Aorta (tissue), 5 donors: Measurements from ENCODE around the gene EMD. TPM values are rescaled to one million over a fixed set of nuclear protein-coding genes. Genes with fewer than 3 reads are reported as not detected.

Source experiments
- ATAC-seq: fragments of 200-7000 bp; cut with Tn5 transposase; one replicate; pipeline ENCODE4 v1.9.1; 2022; ENCODE audit warnings: moderate library complexity; ENCODE audit not compliant: low FRiP score
- DNase-seq, 2 donors: peaks; one replicate each; pipeline ENCODE4 v3.0.0-alpha.2; 2020
- H3K27ac ChIP-seq, 2 donors: one replicate each; pipeline ENCODE4 v1.5.1; 2013; ENCODE audit warnings: low read length in 2 of 2, mild to moderate bottlenecking in 2 of 2, moderate library complexity in 2 of 2, control low read depth in 1 of 2, inconsistent platforms in 1 of 2, low read depth in 1 of 2
- H3K27me3 ChIP-seq, 2 donors: one replicate each; pipeline ENCODE4 v1.6.1; 2013; ENCODE audit warnings: control low read depth in 1 of 2, low read length in 1 of 2, mild to moderate bottlenecking in 1 of 2, moderate library complexity in 1 of 2; ENCODE audit not compliant: insufficient read depth in 2 of 2, control insufficient read depth in 1 of 2
- H3K36me3 ChIP-seq, 2 donors: one replicate each; pipeline ENCODE4 v1.6.1; 2013; ENCODE audit warnings: control low read depth in 1 of 2, low read length in 1 of 2, mild to moderate bottlenecking in 1 of 2; ENCODE audit not compliant: insufficient read depth in 2 of 2, control insufficient read depth in 1 of 2
- H3K4me1 ChIP-seq, 2 donors: one replicate each; pipeline ENCODE4 v1.6.1; 2013; ENCODE audit warnings: low read length in 2 of 2, control low read depth in 1 of 2, mild to moderate bottlenecking in 1 of 2, moderate library complexity in 1 of 2; ENCODE audit not compliant: insufficient read depth in 2 of 2, control insufficient read depth in 1 of 2
- H3K4me3 ChIP-seq, 2 donors: one replicate each; pipeline ENCODE4 v1.5.1; 2013; ENCODE audit warnings: low read length in 2 of 2, control low read depth in 1 of 2, mild to moderate bottlenecking in 1 of 2
- H3K9me3 ChIP-seq: one replicate; pipeline ENCODE4 v1.6.1; 2013; ENCODE audit warnings: mild to moderate bottlenecking, low read length; ENCODE audit not compliant: control insufficient read depth
- WGBS, 2 donors: extraction: QIAGEN DNeasy Blood & Tissue Kit; methylation state at CpG; one replicate each; pipeline ENCODE4 v1.1.7; 2013; 5-methylcytosine and 5-hydroxymethylcytosine counted together
- intact Hi-C, 2 donors: fragments of 100-400 bp; cut with DNase I; formaldehyde crosslinking; loops; one replicate each; pipeline versions ENCODE4 v1.14.2 to v1.15.0; 2022
- polyA plus RNA-seq, 2 donors: library from polyadenylated mRNA; stranded (reverse); fragments of 200-250 nt; gene quantifications; one replicate each; pipeline ENCODE4 v1.2.3, GENCODE V29; 2013
- total RNA-seq, 2 donors: library from RNA; stranded (reverse); fragmentation: NEBNext Ultra II Directional; extraction: Animal tissue kit (Norgen Biotek cat#: 25700); gene quantifications; one replicate each; pipeline ENCODE4 v1.2.1, GENCODE V29; 2021
- donor health status: healthy with polysubstance abuse.
- donor health status: Bipolar disorder and iron deficiency.
- donor health status: DM: no; HTN: no; CAD: no.
- donor health status: DM: no; HTN: no; CAD: no.
- donor health status: DM: yes; HTN: yes; CAD: no.

The EMD gene
- total and polyA plus RNA-seq, 4 donors, result 49.9 to 157 (median 85.4) TPM

DNA sequence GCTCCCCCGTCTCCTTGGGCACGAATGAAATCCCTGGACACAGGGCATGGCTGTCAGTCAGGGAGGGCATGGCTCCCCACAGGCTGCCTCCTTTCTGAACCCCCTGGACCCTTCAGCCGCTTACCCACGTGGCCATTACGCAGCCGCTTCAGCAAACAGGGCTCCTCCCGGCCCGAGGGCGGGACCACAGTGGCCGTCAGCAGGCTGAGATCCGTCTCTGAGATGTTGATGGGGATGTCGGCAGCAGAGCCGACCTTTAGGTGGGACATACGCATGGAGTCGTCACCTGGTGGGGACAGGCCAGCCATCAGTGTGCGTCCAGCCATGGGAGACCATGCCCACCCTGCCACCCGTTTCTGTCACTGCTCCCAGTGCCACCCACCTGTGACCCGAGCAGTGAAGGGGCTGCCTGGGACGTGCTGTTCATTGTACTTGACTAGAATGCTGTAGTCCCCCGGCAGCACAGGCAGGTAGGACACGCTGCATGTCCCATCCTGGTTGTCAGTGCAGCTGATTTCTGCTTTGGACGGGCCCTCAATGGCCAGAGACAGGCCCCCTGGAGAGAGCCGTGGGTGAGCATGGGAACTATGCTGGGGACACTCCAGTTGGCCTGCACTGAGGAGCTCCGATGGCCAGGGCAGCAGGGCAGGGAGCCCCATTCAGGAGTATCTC lies 25.8 kb upstream of the EMD start:
- WGBS, 2 donors, result 63 to 74% methylated on average over 22 to 24 of the region's 24 CpGs
- H3K27ac ChIP-seq, result no peak overlapping the region
- no peaks in the 10 kb centered on the region for H3K27me3 ChIP-seq
- intact Hi-C loops, result no loop called here
- no peak overlapping the region for H3K4me3 ChIP-seq
- no peaks in the 10 kb centered on the region for H3K4me1 ChIP-seq
- no peaks in the 10 kb centered on the region for H3K9me3 ChIP-seq
- no peak for ATAC-seq
- DNase-seq, result no peak
- peaks cover 0 to 29% of the 10 kb centered on the region in 2 donors for H3K36me3 ChIP-seq

GRCh38 chrX:154354013-154354412 lies 25.1 kb upstream of the EMD start:
- ATAC-seq, result no peak
- 62 to 78% methylated on average over 14 of the region's 14 CpGs for WGBS, 2 donors
- H3K4me1 ChIP-seq, result no peaks in the 10 kb centered on the region
- no peak overlapping the region for H3K4me3 ChIP-seq
- DNase-seq, result no peak
- no peaks in the 10 kb centered on the region for H3K27me3 ChIP-seq
- H3K36me3 ChIP-seq, result peaks cover 0 to 31% of the 10 kb centered on the region in 2 donors
- H3K27ac ChIP-seq, result no peak overlapping the region
- no peaks in the 10 kb centered on the region for H3K9me3 ChIP-seq
- intact Hi-C loops, result no loop called here

- Histone ChIP-seq H3K4me3 (no peak overlapping the region), H3K4me1 (no peaks in the 10 kb centered on the region), H3K9me3 (no peaks in the 10 kb centered on the region), H3K36me3 (peaks cover 0 to 35% of the 10 kb centered on the region in 2 donors), H3K27me3 (no peaks in the 10 kb centered on the region), H3K27ac (no peak overlapping the region)
- DNase-seq (no peak), ATAC-seq (no peak)
- intact Hi-C loops, result no loop called here
- WGBS, 2 donors, result 60 to 74% methylated on average over 13 of the region's 13 CpGs
Observed at GRCh38 chrX:154354516-154354915, 24.6 kb upstream of the EMD start.

DNA sequence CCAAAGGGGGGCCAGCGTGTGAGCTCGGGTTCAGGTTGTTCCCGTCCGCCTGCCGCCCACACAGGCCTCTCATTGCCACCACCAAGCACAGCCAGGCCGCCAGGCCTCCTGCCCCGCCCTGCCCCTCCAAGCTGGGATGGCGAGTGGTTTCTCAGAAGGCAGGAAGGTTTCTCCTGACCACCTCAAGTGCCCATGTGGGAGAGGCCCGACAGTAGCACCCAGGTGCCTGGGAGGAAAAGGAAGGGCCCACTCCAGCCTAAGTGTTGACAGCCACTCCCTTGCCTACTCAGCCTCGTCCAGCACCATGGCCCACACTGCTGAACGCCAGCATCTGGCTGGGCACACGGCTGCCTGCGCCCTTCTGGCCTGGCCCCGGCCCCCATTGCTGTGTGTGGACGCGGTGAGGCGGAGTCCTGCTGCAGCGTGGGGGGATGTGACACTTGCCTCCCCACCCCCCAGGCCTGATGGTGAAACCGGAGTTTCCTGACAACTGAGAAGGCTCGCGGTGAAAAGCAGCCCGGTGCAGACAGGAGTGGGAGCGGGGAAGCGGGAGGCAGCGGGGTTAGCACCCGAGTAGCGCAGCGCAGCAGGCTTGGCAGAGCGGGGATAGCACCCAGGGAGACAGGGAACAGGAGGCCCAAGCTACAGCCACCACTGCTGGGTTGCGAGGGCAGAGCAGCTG lies 23.9 kb upstream of the EMD start:
- no peak for ATAC-seq
- no peak overlapping the region for H3K4me3 ChIP-seq
- WGBS, 2 donors, result 54 to 72% methylated on average over 30 of the region's 30 CpGs
- DNase-seq, result no peak
- H3K36me3 ChIP-seq, result peaks cover 0 to 39% of the 10 kb centered on the region in 2 donors
- H3K27me3 ChIP-seq, result no peaks in the 10 kb centered on the region
- H3K27ac ChIP-seq, result peak overlapping the region in 1 of 2 donors; percentile 21
- no peaks in the 10 kb centered on the region for H3K4me1 ChIP-seq
- intact Hi-C loops, result no loop called here
- H3K9me3 ChIP-seq, result no peaks in the 10 kb centered on the region

- Histone ChIP-seq H3K36me3 (peaks cover 0 to 37% of the 10 kb centered on the region in 2 donors), H3K4me3 (no peak overlapping the region), H3K9me3 (no peaks in the 10 kb centered on the region), H3K27ac (peak overlapping the region in 1 of 2 donors; percentile 21), H3K4me1 (no peaks in the 10 kb centered on the region), H3K27me3 (no peaks in the 10 kb centered on the region)
- DNase-seq, result no peak
- WGBS, 2 donors, result 17 to 68% methylated on average over 12 of the region's 12 CpGs
- intact Hi-C loops, result no loop called here
- no peak for ATAC-seq
Observed at GRCh38 chrX:154355776-154356140, 23.3 kb upstream of the EMD start.

GRCh38 chrX:154356596-154356995 lies 22.5 kb upstream of the EMD start:
- Histone ChIP-seq H3K36me3 (peaks cover 0 to 33% of the 10 kb centered on the region in 2 donors), H3K9me3 (no peaks in the 10 kb centered on the region), H3K4me3 (no peak overlapping the region), H3K27me3 (no peaks in the 10 kb centered on the region), H3K4me1 (no peaks in the 10 kb centered on the region), H3K27ac (no peak overlapping the region)
- intact Hi-C loops, result no loop called here
- DNase-seq, result no peak
- ATAC-seq, result no peak
- 46 to 54% methylated on average over 10 to 13 of the region's 13 CpGs for WGBS, 2 donors

DNA sequence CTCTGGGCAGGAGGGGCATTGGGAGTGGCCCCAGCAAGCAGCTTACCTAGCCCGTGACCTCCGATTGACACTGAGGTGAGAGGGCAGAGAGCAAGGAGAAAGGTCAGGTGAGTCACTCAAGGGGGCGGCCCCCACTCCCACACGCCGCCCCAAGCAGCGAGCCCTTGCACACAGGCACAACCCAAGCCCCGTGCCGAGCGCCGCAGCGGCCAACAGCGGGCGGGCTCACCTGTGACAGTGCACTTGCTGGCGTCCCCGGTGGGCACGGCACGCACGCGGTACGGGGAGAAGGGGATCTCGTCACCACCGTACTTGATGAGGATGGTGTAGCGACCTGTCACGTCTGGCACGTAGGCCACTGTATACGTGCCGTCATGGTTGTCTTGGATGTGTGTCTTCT lies 21.9 kb upstream of the EMD start:
- Histone ChIP-seq H3K4me3 (no peak overlapping the region), H3K27me3 (no peaks in the 10 kb centered on the region), H3K36me3 (peaks cover 0 to 28% of the 10 kb centered on the region in 2 donors), H3K9me3 (no peaks in the 10 kb centered on the region), H3K4me1 (no peaks in the 10 kb centered on the region), H3K27ac (no peak overlapping the region)
- no peak for ATAC-seq
- 67 to 76% methylated on average over 27 of the region's 27 CpGs for WGBS, 2 donors
- DNase-seq, result no peak
- intact Hi-C loops, result no loop called here

GRCh38 chrX:154358011-154358410 lies 21.1 kb upstream of the EMD start:
- no peaks in the 10 kb centered on the region for H3K9me3 ChIP-seq
- no peaks in the 10 kb centered on the region for H3K4me1 ChIP-seq
- DNase-seq, result no peak
- intact Hi-C loops, result no loop called here
- peaks cover 0 to 27% of the 10 kb centered on the region in 2 donors for H3K36me3 ChIP-seq
- WGBS, 2 donors, result 63 to 65% methylated on average over 11 of the region's 11 CpGs
- H3K27ac ChIP-seq, result peak overlapping the region in 1 of 2 donors; percentile 9
- no peaks in the 10 kb centered on the region for H3K27me3 ChIP-seq
- ATAC-seq, result no peak
- no peak overlapping the region for H3K4me3 ChIP-seq

GRCh38 chrX:154358829-154359228 lies 20.3 kb upstream of the EMD start:
- ATAC-seq (no peak), DNase-seq (no peak)
- Histone ChIP-seq H3K27ac (no peak overlapping the region), H3K4me1 (no peaks in the 10 kb centered on the region), H3K36me3 (peaks cover 0 to 26% of the 10 kb centered on the region in 2 donors), H3K9me3 (no peaks in the 10 kb centered on the region), H3K4me3 (no peak overlapping the region), H3K27me3 (no peaks in the 10 kb centered on the region)
- intact Hi-C loops, result no loop called here
- WGBS, 2 donors, result 60 to 78% methylated on average over 6 of the region's 6 CpGs
